Measurements from ENCODE around the gene ATXN1.
"Not testable (repeated sequence)": the region's sequence is repeated elsewhere in the genome, so short reads cannot be mapped to it uniquely, and the experiment has no call there.

The ATXN1 gene

DNA sequence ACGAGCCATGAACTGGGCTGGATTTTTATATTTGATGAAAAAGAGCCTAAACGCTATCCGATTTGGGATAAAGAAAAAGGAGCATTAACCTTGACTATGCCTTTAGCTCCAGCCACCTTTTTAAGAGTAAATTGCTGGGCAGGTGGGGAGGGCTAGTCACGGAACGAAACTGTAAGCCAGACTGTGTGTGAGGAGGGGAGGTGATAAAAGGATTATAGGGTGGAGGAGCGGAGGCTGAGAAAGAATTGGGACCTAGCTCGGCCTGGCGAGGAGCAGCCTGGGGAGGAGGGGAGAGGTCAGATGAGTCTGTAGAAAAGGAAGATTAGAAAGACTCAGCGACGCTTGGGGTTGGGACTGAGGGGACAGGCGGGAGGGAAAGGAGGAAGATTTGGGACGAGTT is 498.5 kb downstream of the ATXN1 start:
- DNase-seq, result not testable (repeated sequence)

DNA sequence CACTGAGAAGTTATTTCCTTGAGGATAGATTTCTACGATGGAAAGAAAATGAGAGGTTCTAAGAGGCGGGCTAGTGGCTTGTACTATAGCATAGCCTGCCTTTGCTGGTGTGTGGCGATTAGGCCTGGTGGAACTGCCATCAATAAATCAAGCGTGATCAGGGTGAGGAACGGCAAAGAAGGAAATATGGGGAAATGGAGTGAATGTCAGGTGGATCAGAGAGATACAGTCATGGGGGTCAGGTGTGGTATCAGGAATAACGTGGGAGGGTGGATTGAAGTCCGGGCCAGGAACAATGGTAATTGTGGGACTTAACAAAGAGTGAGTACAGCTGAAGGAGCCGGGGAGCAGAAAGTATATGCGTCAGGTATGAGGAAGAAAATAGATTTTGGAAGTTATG is 500.7 kb downstream of the ATXN1 start:
- DNase-seq, result not testable (repeated sequence)

DNA sequence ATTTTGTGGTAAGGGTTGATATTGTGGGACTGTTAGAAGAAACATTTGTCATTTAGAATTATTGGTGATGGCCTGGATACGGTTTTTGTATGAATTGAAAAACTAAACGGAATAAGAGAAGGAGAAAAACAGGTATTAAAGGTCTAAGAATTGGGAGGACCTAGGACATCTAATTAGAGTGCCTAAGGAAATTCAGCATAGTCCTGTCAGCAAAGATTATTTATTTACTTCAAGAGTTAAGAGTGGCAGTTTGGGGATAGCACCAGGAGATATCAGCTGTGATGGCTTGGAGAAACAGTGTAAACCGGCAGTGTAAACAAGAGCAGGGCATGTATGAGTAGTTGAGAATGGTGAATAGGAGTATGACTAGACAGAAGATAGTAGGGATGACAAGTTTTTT is 501.7 kb downstream of the ATXN1 start:
- DNase-seq, result not testable (repeated sequence)

DNA sequence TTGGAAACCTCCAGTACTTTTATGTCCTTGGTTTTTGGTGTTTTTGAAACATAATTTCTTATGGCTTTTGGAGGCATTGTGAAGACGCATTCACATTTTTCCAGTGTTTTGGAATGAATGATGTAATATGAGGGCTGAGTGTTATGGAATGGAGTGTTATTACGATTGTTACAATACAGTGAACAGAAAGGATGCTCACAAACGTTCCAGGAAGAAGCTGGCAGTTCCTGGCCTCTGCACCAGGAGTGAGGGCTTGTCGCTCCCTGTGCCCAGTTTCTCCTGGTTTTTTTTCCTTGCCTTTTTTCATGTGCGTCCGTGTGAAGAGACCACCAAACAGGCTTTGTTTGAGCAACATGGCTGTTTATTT is 502.6 kb downstream of the ATXN1 start:
- no peak for DNase-seq

DNA sequence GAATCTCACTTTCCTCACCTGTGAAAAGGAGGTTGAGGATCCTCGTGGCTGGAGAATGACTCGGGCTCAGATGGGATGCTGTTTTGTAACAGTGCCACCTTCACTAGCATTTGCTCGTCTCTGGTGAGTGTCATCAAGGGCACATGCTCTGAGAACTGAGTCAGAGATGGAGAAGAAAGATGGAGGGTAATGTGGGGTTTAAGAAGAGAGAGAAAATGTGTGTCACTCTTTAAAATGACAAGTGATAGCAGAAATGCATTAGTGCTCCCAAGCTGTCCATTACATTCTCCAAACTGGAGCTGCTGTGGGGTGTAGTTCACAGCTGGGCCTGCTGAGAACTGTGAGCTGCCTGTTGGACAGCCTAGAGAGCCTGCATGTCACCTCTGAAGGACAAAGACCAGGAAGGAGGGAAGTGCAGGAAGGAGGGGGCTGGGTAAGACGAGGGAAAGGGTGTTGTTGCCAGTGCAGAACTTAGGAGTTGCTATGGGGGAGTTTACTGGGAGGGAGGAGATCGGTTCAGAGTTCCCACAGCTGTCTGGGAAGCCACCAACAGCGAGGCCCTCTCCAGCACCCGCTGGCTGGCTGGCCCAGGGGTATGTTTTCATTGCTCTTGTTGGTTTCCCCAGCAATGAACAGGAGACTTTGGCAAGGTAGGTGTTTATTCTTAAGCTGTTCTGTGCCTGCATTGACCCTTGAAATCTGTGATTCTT is 503.1 kb downstream of the ATXN1 start:
- DNase-seq, result no peak

DNA sequence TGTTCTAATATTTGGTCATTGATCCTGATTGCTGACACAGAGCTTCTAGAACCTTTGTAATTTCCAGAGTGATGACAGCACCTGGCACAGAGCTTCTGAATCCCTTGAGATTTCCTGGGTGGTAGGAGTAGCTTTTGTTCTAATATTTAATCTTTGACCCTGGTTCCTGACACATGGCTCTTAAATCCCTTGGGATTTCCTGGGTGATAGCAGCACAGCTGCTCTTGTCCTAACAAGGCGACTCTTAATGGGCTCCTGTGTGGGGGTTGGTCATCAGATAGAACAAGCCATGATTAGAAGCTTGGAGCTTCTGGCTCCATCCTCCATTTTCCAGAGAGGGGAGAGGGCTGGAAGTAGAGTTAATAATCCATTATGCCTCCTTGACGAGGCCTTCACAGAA is 504.5 kb downstream of the ATXN1 start:
- DNase-seq, result no peak

DNA sequence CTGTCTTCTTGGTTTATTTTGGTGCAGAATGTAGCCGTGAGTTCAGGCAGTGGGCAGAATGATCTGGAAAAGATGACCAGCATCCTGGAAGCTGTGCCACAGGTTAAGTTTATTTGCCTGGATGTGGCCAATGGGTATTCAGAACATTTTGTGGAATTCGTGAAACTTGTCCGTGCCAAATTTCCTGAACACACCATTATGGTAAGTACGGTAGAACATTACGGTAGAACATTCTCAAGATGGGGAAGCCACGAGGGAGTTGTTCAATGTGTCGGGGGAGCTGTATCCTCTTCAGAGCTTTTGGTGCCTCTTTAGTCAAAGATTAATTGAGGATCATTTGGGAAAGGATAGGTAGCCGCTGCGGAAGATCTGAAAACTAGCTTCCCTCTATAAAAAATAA is 506.7 kb downstream of the ATXN1 start:
- no peak for DNase-seq

DNA sequence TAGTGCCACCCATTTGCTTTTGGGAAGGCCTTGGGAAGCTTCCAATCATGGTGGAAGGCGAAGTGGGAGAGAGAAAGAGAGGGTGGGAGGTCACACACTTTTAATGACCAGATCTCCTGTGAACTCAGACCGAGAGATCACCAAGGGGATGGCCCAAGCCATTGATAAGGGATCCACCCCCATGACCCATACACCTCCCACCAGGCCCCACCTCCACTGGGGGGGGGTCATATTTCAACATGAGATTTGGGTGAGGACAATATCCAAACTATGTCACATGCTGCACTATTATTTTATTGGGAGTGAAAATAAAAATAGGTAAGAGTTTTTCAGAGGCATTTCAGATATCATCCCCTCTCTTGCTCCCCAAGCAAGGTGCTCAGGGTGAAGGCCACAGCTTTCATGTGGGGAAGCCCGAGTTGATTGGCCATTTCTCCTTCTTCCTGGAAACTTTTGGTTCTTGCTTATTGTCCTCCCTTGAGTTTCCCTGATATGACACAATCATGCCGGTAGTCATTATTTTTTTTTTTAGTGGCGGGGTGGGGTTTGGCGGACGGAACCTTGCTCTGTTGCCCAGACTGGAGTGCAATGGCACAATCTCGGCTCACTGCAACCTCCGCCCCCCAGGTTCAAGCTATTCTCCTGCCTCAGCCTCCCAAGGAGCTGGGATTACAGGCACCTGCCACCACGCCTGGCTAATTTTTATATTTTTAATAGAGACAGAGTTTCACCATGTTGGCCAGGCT is 507.7 kb downstream of the ATXN1 start:
- DNase-seq, result no peak

DNA sequence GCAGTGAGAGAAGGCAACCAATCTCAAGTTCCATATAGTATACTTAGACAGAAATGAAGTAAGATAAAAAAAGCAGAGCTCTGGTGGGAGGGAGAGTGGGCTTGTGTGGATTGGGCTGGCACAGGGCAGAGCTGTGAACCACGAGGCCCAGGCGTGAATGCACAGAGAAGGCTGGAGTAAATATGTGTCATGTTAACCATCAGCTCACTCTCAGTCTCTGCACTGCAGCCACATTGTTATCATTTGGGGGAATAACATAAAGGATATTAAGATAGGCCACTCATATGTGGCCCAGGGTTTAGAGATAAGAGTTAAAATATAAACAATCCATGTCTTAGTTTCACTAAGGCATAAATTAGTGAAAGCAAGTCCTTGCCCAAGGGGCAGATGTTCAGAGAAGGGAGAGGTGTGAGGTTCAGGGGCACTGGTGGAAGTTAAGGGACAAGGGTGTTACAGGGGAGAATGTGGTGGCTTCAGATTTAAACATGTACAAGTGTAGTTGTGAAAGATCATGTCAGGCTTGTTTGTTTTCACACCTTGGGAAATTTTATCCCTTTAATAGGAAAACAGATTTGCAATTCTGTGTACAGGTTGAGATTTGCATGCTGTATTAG is 508.5 kb downstream of the ATXN1 start:
- DNase-seq, result no peak

DNA sequence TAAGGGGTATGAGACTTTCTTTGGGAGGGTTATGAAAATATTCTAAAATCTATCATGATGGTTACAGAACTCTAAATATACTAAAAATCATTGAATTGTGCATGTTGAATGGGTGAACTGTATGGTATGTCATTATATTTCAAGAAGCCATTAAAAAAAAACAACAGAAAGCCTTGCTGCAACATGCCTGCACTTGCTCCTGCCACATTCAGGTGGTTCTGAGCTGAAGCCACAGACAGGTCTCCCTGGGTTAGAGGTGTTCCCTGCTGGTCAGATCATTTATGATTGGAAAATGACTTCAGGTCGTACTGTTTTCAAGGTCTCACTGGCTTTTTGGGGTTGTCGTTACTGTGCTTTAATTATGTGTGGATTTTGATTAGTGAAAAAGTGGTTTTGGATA is 509.6 kb downstream of the ATXN1 start:
- DNase-seq, result no peak

DNA sequence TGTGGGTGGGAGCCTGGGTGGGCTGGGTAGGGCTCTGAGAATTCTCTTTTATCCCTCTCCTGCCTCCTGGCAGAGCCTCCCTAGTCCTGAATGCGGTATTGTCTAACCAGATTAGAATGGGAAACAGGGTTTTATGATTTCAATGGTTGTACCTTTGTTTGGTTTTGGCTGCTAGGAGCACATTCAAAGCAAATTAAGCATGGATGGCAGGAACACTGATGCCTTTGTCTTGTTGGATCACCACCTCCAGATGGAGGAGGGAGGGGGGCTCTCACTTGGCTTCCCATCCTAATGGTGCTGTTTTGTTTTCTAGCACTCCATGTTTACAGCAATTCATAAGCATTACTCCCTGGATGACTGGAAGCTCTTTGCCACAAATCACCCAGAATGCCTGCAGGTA is 511.3 kb downstream of the ATXN1 start:
- no peak for DNase-seq
